ENCODE data around the gene CACNA1A.
"Not testable (repeated sequence)": the region's sequence is repeated elsewhere in the genome, so short reads cannot be mapped to it uniquely, and the experiment has no call there.

Gene CACNA1A

GRCh38 chr19:13185763-13186657 is 320.3 kb downstream of the CACNA1A start:
- DNase-seq, result not testable (repeated sequence)

GRCh38 chr19:13184926-13185325 is 321.4 kb downstream of the CACNA1A start:
- DNase-seq, result not testable (repeated sequence)

- no peak for DNase-seq
Observed at GRCh38 chr19:13181747-13182388, 324.4 kb downstream of the CACNA1A start.

GRCh38 chr19:13178291-13178690 is 328.0 kb downstream of the CACNA1A start:
- not testable (repeated sequence) for DNase-seq

GRCh38 chr19:13177584-13177983 is 328.7 kb downstream of the CACNA1A start:
- DNase-seq, result not testable (repeated sequence)

- DNase-seq, result no peak
Observed at GRCh38 chr19:13176345-13176744, 329.9 kb downstream of the CACNA1A start.

- DNase-seq, result no peak
Observed at GRCh38 chr19:13173139-13173737, 333.0 kb downstream of the CACNA1A start.

GRCh38 chr19:13172346-13173138 is 333.7 kb downstream of the CACNA1A start:
- no peak for DNase-seq

GRCh38 chr19:13171146-13171545 is 335.1 kb downstream of the CACNA1A start:
- DNase-seq, result no peak

GRCh38 chr19:13169769-13170168 is 336.5 kb downstream of the CACNA1A start:
- no peak for DNase-seq

- not testable (repeated sequence) for DNase-seq
Observed at GRCh38 chr19:13166151-13166550, 340.1 kb downstream of the CACNA1A start.

- DNase-seq, result no peak
Observed at GRCh38 chr19:13165162-13165997, 340.9 kb downstream of the CACNA1A start.

GRCh38 chr19:13164343-13165161 is 341.7 kb downstream of the CACNA1A start:
- peak; percentile 72 for DNase-seq

GRCh38 chr19:13163609-13164342 is 342.5 kb downstream of the CACNA1A start:
- DNase-seq, result no peak

GRCh38 chr19:13162724-13163608 is 343.3 kb downstream of the CACNA1A start:
- peak; percentile 90 for DNase-seq

- no peak for DNase-seq
Observed at GRCh38 chr19:13160557-13160956, 345.7 kb downstream of the CACNA1A start.

GRCh38 chr19:13159713-13160112 is 346.6 kb downstream of the CACNA1A start:
- DNase-seq, result no peak

All from NCI-H1436 treated with DMSO at 0.1 percent for 48 hours (cell line).